AG09319 (cell line): Measurements from ENCODE around the gene USH2A.

Experiments
- DNase-seq: peaks from one replicate; pipeline ENCODE4 v3.0.0-alpha.2; 2010; ENCODE audit warnings: low read depth; ENCODE audit errors: extremely low read depth
- CTCF ChIP-seq: IDR thresholded peaks from 2 replicates; pipeline ENCODE4 v1.5.1; 2011; ENCODE audit warnings: low read depth, mild to moderate bottlenecking, inconsistent platforms, low read length, moderate library complexity

Gene USH2A, protein sequence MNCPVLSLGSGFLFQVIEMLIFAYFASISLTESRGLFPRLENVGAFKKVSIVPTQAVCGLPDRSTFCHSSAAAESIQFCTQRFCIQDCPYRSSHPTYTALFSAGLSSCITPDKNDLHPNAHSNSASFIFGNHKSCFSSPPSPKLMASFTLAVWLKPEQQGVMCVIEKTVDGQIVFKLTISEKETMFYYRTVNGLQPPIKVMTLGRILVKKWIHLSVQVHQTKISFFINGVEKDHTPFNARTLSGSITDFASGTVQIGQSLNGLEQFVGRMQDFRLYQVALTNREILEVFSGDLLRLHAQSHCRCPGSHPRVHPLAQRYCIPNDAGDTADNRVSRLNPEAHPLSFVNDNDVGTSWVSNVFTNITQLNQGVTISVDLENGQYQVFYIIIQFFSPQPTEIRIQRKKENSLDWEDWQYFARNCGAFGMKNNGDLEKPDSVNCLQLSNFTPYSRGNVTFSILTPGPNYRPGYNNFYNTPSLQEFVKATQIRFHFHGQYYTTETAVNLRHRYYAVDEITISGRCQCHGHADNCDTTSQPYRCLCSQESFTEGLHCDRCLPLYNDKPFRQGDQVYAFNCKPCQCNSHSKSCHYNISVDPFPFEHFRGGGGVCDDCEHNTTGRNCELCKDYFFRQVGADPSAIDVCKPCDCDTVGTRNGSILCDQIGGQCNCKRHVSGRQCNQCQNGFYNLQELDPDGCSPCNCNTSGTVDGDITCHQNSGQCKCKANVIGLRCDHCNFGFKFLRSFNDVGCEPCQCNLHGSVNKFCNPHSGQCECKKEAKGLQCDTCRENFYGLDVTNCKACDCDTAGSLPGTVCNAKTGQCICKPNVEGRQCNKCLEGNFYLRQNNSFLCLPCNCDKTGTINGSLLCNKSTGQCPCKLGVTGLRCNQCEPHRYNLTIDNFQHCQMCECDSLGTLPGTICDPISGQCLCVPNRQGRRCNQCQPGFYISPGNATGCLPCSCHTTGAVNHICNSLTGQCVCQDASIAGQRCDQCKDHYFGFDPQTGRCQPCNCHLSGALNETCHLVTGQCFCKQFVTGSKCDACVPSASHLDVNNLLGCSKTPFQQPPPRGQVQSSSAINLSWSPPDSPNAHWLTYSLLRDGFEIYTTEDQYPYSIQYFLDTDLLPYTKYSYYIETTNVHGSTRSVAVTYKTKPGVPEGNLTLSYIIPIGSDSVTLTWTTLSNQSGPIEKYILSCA (N-terminal part only)

GRCh38 chr1:216422821-216423520, at the start of gene USH2A:
USH2A (minus strand) TSS chr1:216423448; CDS start chr1:216422336, 1,112 bp downstream.
- no peak for TF ChIP-seq CTCF
- no peak for DNase-seq

DNA sequence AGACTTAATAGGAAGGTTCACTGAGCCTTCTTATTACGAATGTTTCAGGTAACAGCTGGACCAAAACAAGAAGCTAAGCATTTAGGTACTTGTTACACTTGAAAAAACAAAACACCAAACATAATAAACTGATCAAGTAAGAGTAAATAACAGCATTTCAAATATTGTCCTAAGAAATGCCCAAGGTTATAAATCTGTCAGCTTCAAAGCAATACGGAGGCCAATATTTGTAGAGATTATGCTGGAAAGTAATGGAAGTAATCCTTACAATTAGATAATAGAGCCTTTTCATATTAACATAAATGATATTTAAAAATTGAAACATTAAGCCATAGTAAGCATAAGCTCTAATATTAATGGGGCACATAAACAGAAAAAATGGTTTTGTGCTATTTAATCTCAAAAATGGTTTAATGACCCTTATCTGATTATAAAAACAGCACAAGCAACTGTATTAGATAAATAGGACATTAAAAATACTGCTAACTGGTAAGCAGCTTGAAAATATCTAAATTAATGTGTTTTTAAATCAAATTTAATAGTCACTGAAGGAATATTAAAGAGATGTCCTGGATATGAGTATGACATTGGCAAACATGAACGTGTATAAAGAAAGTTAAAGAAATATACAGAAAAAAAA, 43.0 kb upstream of the USH2A start:
- no peak for TF ChIP-seq CTCF
- no peak for DNase-seq

GRCh38 chr1:216464489-216464888, 41.2 kb upstream of the USH2A start:
- no peak for TF ChIP-seq CTCF
- peak; percentile 57 for DNase-seq

DNA sequence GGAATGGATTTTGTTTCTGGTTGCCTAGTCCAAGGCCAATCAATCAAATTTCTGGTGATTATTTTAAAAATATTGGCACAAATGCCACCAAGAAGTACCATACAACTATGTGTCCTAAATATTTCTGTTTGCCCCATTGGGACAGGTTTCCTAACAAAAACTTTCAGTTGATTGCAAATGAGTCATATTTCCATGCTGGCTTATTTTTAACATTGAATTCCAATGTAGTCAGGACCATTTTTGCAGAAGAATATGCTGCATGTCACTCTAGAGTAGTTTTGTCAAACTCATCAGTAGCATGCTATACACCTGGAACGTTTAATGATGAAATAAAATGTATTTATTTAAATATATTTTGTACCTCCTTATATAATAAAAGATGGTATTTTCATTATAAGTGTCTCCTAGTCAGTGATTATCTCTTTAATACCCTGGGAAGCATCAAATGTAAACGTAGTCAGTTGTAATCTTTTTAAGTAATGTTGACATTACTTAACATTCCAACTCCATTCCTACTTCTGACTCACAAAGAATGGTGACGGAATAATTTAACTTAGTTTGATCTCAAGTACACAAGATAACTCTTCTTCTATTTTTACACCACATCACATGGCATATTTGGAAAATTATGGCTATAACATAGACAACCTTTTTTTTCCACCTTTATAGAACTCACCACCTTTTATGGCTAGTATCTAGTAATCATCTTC, 39.0 kb upstream of the USH2A start:
- TF ChIP-seq CTCF: no peak
- DNase-seq: no peak

- no peak for TF ChIP-seq CTCF
- DNase-seq: no peak
These were observed 38.2 kb upstream of the USH2A start for GRCh38 chr1:216461466-216461865.

- no peak for DNase-seq
- TF ChIP-seq CTCF: no peak
These were observed 36.5 kb upstream of the USH2A start for GRCh38 chr1:216459651-216460207.
